ENCODE results near the gene IFT81.

The IFT81 gene

DNA sequence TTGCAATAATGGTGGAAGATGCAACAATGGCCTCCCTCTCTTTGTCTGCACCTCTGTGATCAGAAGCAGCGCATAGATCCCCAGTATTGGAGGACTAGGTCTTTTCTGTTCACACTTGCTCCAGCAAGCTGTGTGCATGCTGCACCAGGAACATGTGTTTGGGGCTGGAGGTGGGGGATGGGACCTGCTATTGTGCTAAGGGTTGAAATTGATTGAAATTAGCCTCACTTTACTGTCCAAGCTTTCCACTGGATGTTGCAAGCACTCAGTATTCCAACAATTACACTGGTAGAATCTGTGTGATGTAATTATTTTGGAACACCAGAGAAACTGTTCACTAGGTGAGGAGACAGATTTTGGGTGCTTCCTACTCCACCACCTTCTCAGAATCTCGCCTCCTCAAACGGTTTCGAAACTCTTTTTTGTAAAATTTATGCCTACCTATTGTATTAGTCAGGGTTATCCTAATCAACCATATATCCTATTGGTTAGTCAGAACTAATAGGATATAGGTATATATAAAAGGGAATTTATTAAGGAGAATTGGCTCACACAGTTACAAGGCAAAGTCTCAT lies 35.6 kb downstream of the IFT81 start:
- DNase-seq (ENCODE audit: low spot score): no peak

DNA sequence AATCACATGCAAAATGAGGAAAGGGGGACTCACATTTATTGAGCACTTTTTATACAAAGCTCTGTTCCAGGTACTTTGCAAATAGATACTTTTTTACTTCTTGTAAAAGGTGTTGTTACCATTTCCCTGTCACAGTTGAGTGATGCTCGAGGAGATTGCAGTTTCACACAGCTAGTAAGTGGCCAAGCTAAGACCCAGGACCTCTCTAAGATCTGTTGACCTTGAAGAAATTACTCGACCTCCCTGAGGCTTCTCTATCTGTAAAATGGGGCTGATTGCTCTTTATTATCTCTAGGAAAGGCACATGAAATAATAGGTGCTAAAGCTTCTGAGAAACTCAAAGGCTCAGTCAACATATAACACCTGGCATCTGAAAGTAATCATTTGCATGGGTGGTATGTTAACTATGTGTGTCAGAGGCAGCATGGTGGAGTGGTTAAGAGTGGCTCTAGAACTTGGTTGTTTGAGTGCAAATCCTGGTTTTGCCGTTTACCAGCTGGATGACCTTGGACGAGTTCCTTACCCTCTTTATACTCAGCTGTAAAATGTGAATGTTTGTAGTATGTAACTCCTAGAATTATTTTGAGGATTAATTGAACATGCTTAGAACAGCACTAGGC lies 41.5 kb downstream of the IFT81 start:
- no peak for DNase-seq (ENCODE audit: low spot score)

DNA sequence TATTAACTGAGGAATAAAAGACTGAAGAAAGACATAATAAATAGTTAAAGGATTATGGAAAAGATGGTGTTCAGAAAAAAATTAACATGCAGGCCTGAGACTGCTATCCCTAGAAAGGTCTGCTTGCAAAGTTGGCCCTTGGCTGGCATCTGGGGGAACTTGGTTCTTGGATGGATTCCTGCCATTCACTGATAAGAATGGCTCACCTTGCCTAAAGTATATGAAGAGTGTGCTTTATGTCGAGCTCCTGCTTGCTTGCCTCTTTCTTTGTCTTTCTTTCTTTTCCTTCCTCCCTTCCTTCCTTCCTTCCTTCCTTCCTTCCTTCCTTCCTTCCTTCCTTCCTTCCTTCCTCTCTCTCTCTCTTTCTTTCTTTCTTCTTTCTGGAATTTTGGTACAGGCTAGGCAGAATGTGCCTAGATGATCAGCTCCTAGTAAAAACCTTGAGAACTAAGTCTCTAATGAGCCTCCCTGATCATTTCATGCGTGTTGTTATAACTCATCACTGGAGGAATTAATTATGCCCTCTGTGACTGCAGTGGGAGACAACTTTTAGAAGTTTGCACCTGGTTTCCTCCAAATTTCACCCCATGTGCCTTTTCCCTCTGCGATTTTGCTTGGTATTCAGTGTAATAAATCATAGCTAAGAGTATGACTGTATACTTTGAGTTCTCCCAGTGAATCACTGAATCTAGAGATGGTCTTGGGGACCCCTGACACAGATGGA lies 44.7 kb downstream of the IFT81 start:
- no peak for DNase-seq (ENCODE audit: low spot score)

DNA sequence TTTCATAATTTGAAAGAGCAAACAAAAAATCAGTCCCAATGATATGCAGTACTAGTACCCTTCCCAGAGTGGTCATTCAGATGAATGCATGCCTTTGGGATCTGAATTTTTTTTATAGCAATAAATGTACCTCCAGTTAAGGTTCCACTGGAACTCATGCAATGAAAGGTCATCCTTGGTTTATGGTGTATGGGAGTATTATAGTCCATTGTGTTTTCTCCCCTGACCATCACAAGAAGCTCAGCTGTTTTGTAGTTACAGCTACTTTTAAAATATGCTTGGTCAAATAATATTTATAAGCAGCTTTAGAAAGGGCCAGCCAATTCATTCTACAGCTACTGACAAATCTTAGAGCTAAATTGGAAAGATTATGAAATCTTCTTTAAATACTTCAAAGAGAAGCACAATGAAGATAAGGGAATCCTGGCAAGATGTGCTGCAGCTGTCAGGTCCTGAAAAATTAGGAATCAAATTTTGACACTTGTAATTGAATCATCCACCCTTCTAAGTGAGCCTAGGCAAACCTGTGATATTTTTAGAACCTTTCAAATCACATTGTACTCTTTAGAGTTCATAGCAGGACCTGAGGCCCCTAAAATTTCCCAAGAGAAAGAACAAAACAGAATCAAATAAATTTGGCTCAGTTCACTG lies 46.5 kb downstream of the IFT81 start:
- DNase-seq (ENCODE audit: low spot score): no peak

DNA sequence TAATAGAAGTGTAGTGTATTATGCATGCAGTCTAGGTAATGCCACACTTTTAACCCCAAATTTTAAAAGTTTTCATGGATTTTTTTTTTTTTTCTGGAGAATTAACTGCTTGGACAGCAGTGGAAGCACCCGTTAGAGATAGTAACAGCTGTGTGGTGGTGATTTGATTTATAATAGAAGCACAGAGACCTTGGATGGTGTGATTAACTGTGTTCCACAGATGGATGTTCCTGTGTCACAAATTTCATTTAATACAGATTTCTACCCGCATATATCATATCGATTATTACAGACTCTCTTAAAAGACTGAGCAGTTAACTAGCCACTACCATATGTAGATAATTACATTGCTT lies 47.0 kb downstream of the IFT81 start:
- no peak for DNase-seq (ENCODE audit: low spot score)

DNA sequence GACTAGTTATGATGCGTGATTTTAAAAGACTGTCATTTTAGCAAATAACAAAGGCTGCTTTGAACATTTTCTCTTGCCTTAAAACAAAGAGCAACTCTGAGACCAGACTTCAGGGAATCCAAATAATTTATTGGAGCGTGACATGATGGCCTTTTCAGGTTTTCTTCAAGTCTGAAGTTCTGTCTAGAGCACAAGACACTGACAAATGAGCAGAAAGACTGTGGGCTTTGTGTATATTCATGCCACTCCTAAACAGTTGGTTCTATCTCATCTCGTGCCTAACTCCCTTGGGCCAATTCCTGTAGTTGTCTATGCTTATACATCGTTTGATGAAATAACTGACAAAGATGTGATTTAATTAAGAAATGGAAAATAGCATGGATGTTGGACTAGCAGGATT lies 47.5 kb downstream of the IFT81 start:
- DNase-seq (ENCODE audit: low spot score): no peak

DNA sequence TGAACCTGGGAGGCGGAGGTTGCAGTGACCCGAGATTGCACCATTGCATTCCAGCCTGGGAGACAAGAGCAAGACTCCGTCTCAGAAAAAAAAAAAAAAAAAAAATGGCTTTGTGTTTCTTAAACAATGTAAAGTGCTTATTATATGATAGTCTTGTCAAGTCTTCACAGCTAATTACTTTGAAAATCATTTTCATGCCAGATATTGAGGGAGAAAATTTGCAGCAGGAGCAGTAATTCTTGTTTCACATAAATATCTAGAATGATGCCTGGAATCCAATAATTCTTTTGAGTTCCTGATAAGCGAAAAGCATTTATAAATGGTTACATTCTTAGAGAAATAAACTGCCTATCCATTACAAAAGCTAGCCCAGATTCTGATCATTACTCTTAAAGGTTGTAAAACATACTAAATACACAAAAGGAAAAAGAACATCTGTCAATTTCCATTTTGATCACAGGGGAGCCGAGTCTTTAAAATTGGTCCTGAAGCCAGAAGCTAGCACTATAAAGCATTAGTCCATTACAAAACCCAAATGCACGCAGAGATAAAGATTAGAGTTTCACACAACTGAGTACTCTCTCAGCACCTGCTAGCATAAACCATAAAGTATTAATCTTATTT lies 50.3 kb downstream of the IFT81 start:
- no peak for DNase-seq (ENCODE audit: low spot score)

DNA sequence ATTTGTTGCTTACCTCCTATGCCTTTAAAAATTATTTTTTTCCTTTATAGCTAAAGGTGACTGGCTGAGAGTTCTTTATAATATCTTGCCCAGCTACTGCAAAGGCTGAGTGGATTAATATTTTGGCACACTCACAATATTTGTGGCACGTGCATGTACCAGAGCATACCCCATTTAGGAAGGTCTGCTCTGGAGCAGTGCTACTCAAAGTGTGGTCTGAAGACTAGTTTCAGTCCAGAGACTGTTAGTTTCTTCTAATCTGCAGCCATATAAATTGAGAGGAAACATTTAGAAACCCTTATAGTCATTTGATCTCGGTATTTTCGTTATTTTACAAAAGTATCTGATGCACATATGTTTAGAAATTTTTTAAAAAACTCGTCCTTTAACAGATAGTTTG lies 51.0 kb downstream of the IFT81 start:
- DNase-seq (ENCODE audit: low spot score): no peak

DNA sequence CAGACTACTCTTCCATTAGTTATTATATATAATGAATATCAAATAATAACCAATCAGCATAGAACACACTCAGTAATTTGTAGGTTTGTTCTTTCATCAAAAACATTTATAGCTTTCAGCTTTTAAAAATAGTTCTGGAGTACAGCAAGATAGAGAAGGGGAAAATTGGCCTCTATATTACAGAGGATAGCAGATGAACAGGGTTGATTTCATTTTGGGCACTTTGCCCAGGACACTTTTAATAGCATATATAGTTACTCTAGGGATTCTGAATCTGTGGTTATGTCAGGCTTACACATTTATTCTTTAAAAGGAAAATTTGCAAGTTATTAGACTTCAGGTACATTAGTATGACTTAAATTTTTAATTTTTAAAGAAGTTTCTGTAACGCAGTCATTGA lies 52.6 kb downstream of the IFT81 start:
- no peak for DNase-seq (ENCODE audit: low spot score)

DNA sequence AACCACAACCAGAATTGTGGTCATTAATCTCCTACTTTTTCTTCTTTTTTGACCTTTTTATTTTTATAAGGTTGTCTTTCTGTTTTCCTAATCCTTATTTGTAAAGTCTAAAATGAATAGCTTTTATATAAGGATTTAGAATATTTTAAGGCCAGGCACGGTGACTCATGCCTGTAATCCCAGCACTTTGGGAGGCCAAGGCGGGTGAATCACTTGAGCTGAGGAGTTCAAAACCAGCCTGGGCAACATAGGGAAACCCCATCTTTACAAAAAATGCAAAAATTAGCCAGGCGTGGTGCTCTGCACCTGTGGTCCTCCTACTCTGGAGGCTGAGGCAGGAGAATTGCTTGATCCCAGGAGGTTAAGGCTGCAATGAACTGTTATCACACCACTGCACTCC lies 55.1 kb downstream of the IFT81 start:
- DNase-seq (ENCODE audit: low spot score): no peak

DNA sequence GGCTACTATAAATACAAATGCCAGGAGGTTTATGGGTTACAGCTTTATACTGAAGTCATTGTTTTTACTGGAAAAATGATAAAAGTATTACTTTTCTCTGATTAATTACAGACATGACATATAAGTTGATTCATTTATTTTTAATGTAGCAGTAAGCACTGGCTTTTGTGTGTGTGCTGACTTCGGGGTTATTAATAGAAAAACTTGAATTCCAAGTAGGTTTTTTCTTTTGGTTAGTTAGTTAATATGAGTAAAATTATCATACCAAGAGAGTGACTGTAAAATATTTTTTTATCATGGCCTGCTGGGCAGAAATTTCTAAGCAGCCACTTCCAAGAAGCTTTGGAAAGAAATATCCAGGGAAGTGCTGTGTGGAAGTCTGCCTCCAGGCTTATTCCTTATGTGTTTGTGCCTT lies 56.4 kb downstream of the IFT81 start:
- no peak for DNase-seq (ENCODE audit: low spot score)

DNA sequence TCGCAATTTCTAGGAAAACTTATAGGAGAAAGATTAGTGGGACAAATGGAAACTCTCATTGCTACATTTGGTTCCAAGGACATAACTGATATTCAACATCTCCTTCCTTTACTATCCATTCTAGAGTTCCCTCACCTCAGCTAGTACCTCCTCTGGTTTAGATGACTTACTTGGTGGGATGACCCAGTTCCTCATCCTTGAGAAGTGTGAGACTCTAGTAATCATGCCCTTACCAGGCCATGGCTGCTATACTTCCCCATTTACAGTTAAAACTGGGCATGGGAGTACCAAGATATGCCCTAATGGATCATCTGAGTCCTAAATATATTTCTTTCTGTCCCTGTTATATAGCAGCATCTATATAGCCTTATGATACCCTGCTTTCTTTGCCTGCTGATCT lies 58.1 kb downstream of the IFT81 start:
- DNase-seq (ENCODE audit: low spot score): no peak

DNA sequence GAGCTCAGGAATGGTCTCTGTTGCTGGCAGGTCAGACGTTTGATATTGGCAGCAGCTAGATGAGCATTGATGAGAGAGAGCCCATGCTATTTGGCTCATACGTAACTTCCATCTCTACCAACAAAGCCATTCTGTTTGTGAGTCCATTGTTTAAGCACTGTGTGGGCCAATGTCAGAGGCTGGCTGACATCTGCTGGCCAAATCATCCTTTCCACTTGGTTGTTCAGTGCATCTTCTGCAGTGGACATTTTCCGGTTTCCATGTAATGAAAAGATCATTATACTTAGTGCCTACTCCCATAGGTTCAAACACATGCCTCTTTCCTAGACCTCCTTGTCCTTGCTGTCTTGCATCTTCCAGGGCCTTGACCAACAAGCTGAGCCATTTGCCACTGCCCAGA lies 59.2 kb downstream of the IFT81 start:
- peak; percentile 84 for DNase-seq (ENCODE audit: low spot score)

DNA sequence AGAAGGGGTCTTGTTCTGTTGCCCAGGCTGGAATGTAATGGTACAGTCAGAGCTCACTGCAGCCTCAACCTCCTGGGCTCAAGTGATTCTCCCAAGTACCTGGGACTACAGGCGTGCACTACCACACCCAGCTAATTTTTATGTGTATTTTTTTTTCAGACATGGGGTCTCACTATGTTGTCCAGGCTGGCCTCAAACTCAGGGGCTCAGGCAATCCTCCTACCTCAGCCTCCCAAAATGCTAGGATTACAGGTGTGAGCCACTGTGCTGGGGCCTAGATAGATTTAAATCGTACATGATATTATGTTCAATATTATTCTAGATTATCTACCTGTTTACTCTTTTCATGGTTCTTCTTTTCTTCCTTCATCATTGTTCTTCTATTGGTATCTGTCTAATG lies 61.5 kb downstream of the IFT81 start:
- DNase-seq (ENCODE audit: low spot score): no peak

DNA sequence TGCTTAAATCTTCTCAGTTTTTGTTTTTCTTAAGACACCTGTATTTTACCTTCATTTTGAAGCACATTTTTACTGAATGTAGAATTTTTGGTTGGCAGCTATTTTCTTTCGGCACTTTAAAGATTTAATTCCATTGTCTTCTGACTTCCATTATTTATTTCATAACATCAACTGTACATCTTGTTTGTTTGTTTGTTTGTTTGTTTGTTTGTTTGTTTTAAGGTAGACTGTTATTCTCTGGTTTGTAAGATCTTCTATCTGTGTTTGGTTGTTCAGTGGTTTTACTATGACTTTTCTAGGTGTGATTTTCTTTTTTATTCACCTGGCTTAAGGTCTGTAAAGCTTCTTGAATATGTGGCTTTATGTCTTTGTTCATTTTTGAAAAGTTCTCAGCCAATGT lies 61.9 kb downstream of the IFT81 start:
- no peak for DNase-seq (ENCODE audit: low spot score)

DNA sequence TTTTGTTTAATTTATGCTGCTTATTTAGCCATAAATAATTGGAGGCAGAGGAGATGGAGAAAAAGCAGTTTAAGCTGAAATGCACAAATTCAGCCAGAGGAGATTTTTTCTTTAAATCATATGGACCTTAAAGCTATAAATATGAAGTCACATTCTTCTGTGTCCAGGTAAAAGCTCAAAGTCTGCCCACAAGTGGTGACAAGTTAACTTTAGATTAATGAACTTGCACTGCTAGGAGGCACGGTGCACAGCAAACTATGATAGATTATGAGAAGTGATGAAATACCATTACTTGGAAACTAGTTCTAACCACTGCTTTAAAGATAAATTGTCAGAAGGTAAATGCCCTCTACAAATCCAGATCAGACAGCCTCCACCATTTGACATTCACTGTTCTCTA lies 69.0 kb downstream of the IFT81 start:
- DNase-seq (ENCODE audit: low spot score): no peak

DNA sequence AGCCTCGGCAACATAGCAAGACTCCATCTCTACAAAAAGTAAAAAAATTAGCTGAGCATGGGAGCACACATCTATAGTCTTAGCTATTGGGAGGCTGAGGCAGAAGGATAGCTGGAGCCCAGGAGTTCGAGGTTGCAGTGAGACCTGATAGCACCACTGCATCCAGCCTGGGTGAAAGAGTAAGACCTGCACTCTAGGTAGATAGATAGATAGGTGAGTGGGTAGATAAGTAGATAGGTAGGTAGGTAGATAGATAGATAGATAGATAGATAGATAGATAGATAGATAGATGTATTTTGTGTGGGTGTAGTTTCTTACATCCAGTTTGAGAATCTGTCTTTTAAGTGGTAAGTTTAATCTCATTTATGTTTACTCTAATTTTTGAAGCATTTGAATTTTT lies 72.8 kb downstream of the IFT81 start:
- DNase-seq (ENCODE audit: low spot score): no peak

DNA sequence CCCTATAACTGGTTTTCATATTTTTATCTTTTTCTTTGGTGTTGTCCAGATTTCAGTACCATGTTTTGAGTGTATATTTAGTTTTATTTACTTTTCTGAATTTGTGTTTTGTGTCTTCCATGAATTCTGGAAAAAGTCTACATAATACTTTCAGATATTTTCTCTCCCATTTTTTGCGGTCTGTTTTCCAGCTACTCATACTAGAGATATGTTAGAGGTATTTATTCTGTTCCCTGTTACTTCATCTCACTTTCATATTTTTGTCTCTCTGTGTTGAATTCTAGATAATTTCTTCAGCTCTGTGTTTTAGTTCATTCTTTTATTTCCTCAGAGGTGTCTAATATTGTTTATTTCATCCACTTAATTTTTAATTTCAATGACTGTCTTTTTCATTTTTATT lies 74.2 kb downstream of the IFT81 start:
- no peak for DNase-seq (ENCODE audit: low spot score)

DNA sequence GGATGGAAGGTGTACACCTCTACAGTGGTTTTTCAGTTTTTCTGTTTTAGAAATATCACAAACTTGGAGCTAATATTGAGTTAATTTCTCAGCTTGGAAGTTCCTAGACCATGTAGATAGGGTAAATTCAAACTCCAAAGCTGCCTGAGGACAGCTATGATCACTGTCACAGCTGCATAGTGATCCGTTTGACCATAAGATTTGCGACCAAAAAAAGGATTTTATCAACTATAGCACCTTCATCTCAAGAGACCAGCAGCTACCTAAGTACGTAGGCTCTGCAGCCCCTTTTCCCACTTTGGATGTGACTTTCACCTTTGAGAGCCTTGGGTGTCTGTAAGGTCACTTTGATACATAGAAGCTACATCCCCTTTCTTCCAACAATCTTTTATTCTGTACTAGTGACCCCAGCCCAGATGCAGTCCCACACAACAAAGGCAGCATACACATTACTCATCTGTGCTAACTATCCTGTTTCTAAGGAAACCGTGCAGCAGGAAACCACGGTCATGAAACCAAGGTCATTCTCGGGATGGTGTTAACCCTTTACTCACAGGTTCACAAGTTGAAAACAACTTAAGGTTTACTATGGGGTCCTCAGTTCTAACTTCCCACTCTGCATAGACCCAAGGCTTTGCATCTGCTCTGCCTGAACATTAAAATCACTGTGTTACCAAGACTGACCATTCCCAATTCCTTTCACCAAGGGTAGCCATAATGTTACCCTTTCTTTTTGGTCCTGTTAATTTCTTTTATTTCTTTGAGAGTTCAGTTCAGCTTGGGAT lies 75.4 kb downstream of the IFT81 start:
- DNase-seq (ENCODE audit: low spot score): no peak

DNA sequence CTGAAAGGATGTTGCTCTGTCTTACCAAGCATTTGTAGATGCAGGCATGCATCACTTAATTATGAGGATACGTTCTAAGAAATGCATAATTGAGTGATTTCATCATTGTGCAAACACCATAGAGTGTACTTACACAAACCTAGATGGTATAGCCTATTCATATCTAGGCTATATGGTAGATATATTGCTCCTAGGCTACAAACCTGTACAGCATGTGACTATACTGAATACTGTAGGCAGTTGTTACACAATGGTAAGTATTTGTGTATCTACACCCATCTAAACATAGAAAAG lies 75.9 kb downstream of the IFT81 start:
- DNase-seq (ENCODE audit: low spot score): no peak

DNA sequence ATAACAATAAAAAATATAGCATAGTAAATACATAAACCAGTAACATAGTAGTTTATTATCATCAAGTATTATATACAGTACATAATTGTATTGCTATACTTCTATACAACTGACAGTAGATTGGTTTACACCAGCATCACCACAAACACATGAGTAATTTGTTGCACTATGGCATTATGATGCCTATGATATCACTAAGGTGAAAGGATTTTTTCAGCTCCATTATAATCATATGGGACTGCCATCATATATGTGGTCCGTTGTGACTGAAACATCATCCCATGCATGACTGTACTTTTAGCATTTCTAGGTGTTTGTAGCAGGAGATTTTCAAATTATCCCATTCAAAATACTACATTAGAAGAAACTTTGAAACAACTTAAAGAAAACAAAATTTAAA lies 77.8 kb downstream of the IFT81 start:
- DNase-seq (ENCODE audit: low spot score): no peak

DNA sequence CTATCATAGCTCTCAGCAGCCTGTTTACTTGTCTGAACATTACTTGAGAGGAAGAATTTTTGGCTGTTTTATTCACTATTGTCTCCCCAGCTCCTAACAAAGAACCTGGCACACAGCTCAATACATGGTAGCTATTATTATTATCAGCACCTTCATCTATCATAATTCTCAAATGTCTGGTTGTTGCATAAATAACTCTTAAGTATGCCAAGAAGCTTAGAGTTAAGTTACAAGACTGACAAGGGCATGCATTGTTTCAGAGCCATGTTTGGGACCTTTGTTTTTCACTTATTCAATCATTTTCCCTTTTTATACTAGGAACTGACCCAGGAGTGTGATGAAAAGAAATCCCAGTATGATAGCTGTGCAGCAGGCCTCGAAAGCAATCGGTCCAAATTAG lies 79.4 kb downstream of the IFT81 start:
- DNase-seq (ENCODE audit: low spot score): peak; percentile 45

Data from Ammon's horn (tissue), 1 donor.